HCT116 (cell line): Measurements from ENCODE around the gene EIF4E1B.

Experiments
- EZH2 ChIP-seq: fragments of 200-600 bp; sonication (generic); IDR thresholded peaks from 2 replicates; pipeline ENCODE4 v1.6.1; 2017; ENCODE audit warnings: antibody characterized with exemption, mixed run types
- JUND ChIP-seq: IDR thresholded peaks from 2 replicates; pipeline ENCODE4 v1.6.1; 2012
- POLR2A ChIP-seq: IDR thresholded peaks from 2 replicates; pipeline ENCODE4 v1.7.0; 2011; ENCODE audit warnings: borderline replicate concordance; ENCODE audit not compliant: insufficient read depth, insufficient read length; ENCODE audit errors: extremely low read depth
- POLR2AphosphoS5 ChIP-seq: IDR thresholded peaks from 2 replicates; pipeline ENCODE4 v1.6.1; 2011; ENCODE audit warnings: mild to moderate bottlenecking, low read depth, low read length, moderate library complexity
- SIN3A ChIP-seq: IDR thresholded peaks from 2 replicates; pipeline ENCODE4 v1.6.1; 2012; ENCODE audit warnings: low read depth
- SP1 ChIP-seq: IDR thresholded peaks from 2 replicates; pipeline ENCODE4 v1.6.1; 2012; ENCODE audit warnings: low read depth
- YY1 ChIP-seq: IDR thresholded peaks from 2 replicates; pipeline ENCODE4 v1.6.1; 2011; ENCODE audit warnings: low read length, low read depth, moderate library complexity, mild to moderate bottlenecking; ENCODE audit not compliant: insufficient replicate concordance; ENCODE audit errors: extremely low read depth
- ZBTB33 ChIP-seq: IDR thresholded peaks from 2 replicates; pipeline ENCODE4 v1.6.1; 2011; ENCODE audit warnings: mild to moderate bottlenecking, low read length, moderate library complexity; ENCODE audit not compliant: insufficient replicate concordance; ENCODE audit errors: extremely low read depth
- ZNF274 ChIP-seq: fragments of 200-500 bp; sonication (Bioruptor generic); IDR thresholded peaks from 2 replicates; pipeline ENCODE4 v1.6.1; 2014; ENCODE audit warnings: mild to moderate bottlenecking, low read depth, low read length, inconsistent platforms
- TF ChIP-seq, protein P1 (sequence below), 3 experiments: fragments of 200-600 bp in 1 of 3; sonication (generic) in 1 of 3; IDR thresholded peaks in 2 of 3; conservative IDR thresholded peaks in 1 of 3; 2 replicates each; pipeline ENCODE4 v1.5.1; 2012 to 2017; ENCODE audit warnings: low read depth in 2 of 3, low read length in 2 of 3, antibody characterized with exemption in 1 of 3, borderline replicate concordance in 1 of 3, control low read depth in 1 of 3, mild to moderate bottlenecking in 1 of 3, mixed read lengths in 1 of 3, mixed run types in 1 of 3, moderate library complexity in 1 of 3; ENCODE audit not compliant: insufficient read depth in 1 of 3
- TF ChIP-seq, protein P2 (sequence below): IDR thresholded peaks from 2 replicates; pipeline ENCODE4 v1.6.1; 2012

GRCh38 chr5:176583076-176583475, 47.4 kb upstream of the EIF4E1B start:
- TF ChIP-seq, protein P1, sequence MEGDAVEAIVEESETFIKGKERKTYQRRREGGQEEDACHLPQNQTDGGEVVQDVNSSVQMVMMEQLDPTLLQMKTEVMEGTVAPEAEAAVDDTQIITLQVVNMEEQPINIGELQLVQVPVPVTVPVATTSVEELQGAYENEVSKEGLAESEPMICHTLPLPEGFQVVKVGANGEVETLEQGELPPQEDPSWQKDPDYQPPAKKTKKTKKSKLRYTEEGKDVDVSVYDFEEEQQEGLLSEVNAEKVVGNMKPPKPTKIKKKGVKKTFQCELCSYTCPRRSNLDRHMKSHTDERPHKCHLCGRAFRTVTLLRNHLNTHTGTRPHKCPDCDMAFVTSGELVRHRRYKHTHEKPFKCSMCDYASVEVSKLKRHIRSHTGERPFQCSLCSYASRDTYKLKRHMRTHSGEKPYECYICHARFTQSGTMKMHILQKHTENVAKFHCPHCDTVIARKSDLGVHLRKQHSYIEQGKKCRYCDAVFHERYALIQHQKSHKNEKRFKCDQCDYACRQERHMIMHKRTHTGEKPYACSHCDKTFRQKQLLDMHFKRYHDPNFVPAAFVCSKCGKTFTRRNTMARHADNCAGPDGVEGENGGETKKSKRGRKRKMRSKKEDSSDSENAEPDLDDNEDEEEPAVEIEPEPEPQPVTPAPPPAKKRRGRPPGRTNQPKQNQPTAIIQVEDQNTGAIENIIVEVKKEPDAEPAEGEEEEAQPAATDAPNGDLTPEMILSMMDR (IDR thresholded peaks at IDR 0.05 in 2 of 3, conservative IDR thresholded peaks at IDR 0.05 in 1 of 3; ENCODE audit: borderline replicate concordance in 1 of 3, insufficient read depth in 1 of 3, low read depth in 2 of 3, low read length in 2 of 3), result no peak
- no peak for TF ChIP-seq YY1
- no peak for TF ChIP-seq JUND
- TF ChIP-seq, protein P2, sequence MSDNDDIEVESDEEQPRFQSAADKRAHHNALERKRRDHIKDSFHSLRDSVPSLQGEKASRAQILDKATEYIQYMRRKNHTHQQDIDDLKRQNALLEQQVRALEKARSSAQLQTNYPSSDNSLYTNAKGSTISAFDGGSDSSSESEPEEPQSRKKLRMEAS, result no peak
- TF ChIP-seq EZH2, result no peak
- no peak for TF ChIP-seq SIN3A
- no peak for TF ChIP-seq POLR2A
- TF ChIP-seq ZNF274, result no peak
- TF ChIP-seq POLR2AphosphoS5, result no peak
- no peak for TF ChIP-seq SP1
- TF ChIP-seq ZBTB33, result no peak
